GM12875 (cell line): Measurements from ENCODE around the gene SYT17.

Experiments used
- H3K4me3 ChIP-seq: one replicate; pipeline ENCODE4 v1.5.1; 2011; ENCODE audit warnings: low read depth, low read length, control low read depth
- TF ChIP-seq, protein P1 (sequence below): IDR thresholded peaks from 2 replicates; pipeline ENCODE4 v1.5.1; 2011; ENCODE audit warnings: low read depth, mild to moderate bottlenecking, control low read depth, inconsistent platforms, low read length, moderate library complexity, borderline replicate concordance; ENCODE audit not compliant: insufficient read depth

The SYT17 gene

DNA sequence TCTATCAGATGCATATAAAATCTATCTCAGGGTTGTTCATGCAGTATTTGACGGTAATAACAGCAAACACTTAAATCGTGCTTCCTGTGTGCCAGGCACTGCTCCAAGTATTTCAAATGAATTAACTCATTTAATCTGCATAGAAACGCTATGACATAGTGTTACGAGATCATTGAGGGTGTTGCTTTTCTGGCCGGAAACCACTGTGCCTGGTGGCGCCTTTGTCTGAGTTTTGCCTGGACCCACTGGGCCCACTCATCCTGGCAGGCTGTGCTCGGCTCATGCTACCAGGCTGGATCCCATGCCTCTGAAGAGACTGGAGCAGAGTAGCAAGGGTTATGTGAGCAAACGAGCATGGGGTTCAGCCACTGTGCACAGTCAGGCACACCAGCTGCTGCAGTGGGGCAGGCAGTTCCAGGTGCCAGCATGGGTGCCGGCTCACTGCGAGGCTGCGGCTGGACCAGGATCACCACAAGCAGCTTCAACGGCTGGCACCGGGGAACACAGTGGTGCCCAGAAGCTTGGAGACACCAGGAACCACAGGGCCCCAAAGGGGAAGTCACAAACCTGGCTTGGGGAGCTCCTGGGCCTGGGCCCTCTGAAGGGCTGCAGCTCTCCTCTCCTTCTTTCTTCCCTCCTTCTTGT lies 71.6 kb downstream of the SYT17 start:
- H3K4me3 ChIP-seq: no peak overlapping the region
- TF ChIP-seq, protein P1, sequence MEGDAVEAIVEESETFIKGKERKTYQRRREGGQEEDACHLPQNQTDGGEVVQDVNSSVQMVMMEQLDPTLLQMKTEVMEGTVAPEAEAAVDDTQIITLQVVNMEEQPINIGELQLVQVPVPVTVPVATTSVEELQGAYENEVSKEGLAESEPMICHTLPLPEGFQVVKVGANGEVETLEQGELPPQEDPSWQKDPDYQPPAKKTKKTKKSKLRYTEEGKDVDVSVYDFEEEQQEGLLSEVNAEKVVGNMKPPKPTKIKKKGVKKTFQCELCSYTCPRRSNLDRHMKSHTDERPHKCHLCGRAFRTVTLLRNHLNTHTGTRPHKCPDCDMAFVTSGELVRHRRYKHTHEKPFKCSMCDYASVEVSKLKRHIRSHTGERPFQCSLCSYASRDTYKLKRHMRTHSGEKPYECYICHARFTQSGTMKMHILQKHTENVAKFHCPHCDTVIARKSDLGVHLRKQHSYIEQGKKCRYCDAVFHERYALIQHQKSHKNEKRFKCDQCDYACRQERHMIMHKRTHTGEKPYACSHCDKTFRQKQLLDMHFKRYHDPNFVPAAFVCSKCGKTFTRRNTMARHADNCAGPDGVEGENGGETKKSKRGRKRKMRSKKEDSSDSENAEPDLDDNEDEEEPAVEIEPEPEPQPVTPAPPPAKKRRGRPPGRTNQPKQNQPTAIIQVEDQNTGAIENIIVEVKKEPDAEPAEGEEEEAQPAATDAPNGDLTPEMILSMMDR: no peak

DNA sequence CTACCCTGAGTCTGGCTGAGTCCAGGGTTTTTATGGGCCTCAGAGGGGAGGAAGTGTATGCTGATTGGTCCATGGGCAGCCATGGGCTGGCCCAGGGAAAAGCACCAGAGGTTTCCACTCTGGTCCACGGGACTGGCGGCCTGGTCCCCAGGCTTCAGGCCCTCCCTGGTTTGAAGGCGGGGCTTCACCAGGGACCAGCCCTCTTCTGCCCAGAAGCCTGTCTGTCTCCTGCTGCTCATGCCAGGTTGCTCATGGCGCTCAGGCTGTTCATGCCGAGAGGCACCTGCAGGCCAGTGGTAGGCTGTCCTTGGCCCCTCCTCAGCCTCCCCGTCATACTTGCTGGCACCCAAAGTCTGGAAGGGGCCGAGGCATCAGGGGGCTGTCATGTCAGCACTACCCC lies 72.5 kb downstream of the SYT17 start:
- TF ChIP-seq, protein P1: no peak
- H3K4me3 ChIP-seq: no peak overlapping the region

DNA sequence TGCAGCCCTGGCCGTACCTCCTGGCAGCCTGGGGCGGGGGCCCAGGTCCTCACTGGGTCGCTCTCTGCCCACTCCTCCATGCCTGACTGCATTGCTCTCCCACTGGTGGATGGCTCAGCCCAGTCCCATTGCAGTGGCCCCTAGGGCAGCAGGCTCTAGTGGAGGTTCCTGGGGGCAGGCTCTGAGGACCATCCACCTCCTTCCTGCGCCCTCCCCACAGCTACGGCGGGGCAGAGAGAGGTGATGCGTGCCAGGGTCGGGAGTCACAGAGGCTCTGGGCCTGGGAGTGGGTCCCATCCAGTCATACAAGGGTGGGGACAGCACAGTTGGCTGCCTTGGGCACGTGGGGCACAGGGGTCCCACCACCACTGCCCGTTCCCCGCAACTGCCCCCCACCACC lies 73.5 kb downstream of the SYT17 start:
- TF ChIP-seq, protein P1: no peak

DNA sequence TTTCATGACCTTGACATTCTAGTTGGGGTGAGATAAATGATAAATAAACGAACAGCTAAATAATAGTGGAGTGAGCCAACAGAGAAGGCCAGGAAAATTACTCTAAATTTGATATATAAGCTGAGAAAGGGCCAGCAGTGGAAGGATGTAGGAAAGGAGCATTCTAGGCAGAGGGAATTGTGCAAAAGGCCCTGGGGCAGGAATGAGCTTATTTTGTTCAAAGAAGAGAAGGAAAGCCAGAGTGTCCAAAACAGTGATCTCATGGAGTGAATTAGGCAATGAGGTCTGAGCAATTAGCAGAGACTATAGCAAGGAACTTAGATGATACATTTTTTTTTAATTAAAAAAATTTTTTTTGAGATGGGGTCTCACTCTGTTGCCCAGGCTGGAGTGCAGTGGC lies 74.1 kb downstream of the SYT17 start:
- no peak overlapping the region for H3K4me3 ChIP-seq
- TF ChIP-seq, protein P1: no peak

More for the DNA sequence above, 73.5 kb downstream of the SYT17 start:
- no peak overlapping the region for H3K4me3 ChIP-seq

DNA sequence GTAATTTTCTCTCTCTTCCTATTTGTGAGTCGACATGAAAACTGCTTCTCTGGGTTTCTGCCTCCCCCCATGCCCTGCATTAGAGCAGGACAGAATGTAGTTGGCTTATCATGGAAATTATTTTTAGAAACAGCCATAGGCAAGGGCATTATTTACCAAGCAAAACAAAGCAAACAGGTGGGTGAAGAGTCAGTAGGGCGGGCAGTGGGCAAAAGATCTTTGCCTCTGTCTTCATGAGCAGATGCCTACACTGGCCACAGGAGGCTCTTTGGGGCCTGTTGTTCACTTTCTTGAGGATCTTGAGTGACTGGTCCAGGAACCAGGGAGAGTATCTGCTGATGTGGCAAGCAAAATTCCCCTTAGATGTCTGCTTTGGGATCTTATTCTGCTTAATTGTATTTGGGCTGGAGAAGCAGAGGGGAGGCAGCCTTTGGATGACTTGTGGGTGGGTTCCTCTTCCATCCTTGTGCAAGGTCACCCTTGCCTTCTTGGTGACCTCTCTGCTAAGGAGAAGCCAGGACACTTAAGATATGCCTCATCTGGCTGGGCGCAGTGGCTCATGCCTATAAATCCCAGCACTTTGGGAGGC lies 75.0 kb downstream of the SYT17 start:
- H3K4me3 ChIP-seq: no peak overlapping the region
- TF ChIP-seq, protein P1: no peak

DNA sequence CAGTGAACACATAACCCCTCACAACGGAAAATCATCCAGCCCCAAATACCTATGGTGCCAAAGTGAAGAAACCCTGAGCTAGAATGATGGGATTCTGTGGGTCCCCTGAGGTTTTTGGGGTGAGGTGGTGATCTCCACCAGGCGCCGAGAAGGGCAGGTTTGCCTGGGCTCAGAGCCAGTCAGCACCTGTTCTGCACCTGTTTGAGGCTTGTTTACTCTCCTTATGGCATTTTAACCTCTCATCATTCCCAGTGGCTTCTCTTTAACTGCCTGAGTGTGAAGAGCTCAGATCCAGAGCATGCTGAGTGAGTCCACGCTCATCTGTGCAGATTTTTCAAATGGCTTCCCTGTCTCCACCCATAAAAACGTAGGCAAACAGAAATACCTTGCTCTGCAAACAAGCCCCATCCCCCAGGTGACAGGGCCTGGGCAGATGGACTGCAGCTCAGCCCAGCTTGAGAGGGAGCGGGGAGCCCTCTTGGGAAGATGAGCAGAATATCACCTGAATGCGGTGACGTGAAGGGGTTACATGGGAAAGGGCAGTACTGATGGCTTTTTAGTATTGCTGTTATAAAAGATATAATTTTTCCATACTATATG lies 77.4 kb downstream of the SYT17 start:
- H3K4me3 ChIP-seq: no peak overlapping the region
- TF ChIP-seq, protein P1: no peak

DNA sequence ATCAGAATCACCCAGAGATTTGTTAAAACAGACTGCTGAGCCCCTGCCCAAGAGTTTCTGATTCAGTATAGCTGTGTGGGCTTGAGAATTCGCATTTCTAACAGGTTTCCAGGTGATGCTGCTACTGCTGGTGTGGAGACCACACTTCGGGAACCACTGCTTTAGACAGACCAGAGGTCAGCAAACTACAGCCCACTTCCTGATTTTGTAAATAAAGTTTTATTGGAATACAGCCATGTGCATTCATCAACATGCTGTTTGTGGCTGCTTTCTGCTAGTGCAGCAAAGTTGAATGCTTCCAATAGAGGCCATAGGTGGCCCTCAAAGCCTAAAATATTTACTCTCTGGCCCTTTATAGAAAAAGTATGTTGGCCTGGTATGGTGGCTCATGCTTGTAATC lies 84.9 kb downstream of the SYT17 start:
- no peak overlapping the region for H3K4me3 ChIP-seq
- TF ChIP-seq, protein P1: no peak
